Measurements from ENCODE around the gene VPS9D1. TPM values are rescaled to one million over a fixed set of nuclear protein-coding genes. Genes with fewer than 3 reads are reported as not detected.

The VPS9D1 gene
- total RNA-seq, 3 donors from 2014 or later = 2.2 to 4.8 (median 2.9) TPM

DNA sequence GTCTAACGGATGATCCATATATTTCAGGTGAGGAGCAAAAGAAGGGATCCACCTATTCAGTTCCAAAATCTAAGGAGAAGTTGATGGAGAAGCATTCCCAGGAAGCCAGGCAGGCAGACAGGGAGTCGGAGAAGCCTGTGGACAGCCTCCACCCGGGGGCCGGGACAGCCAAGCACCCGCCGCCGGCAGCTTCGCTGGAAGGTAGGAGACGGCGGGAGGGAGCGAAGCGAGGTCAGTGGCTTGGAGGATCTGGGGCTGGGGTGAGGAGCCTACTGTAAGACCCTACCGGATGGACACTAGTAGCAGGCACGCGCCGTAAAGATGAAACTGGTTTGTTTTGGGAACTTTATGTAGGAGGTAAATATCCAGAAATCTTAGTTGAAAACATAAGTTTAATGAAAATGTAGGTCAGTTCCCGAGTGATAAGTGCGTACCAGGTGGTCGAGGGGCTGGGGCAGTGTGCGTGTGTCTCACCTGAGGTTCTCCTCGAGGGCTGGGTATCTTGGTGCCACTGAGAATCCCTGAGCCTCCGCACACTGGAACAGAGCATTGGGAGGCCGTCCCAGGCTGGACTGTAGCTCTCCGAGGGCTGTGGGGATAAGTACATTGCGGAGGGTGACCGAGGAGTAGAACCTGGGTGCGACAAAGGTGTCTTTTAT lies 62.3 kb downstream of the VPS9D1 start:
- ATAC-seq (no peak), DNase-seq (no peak)
- H3K27me3 Mint-ChIP-seq (ENCODE audit: low read depth) = no peaks in the 10 kb centered on the region
- H3K9me3 Mint-ChIP-seq = no peaks in the 10 kb centered on the region
- peak overlapping the region; percentile 92 for H3K4me3 Mint-ChIP-seq
- peaks cover 27% of the 10 kb centered on the region for H3K4me1 Mint-ChIP-seq (ENCODE audit: low read depth)
- H3K36me3 Mint-ChIP-seq (ENCODE audit: insufficient read depth) = peaks cover 8% of the 10 kb centered on the region

DNA sequence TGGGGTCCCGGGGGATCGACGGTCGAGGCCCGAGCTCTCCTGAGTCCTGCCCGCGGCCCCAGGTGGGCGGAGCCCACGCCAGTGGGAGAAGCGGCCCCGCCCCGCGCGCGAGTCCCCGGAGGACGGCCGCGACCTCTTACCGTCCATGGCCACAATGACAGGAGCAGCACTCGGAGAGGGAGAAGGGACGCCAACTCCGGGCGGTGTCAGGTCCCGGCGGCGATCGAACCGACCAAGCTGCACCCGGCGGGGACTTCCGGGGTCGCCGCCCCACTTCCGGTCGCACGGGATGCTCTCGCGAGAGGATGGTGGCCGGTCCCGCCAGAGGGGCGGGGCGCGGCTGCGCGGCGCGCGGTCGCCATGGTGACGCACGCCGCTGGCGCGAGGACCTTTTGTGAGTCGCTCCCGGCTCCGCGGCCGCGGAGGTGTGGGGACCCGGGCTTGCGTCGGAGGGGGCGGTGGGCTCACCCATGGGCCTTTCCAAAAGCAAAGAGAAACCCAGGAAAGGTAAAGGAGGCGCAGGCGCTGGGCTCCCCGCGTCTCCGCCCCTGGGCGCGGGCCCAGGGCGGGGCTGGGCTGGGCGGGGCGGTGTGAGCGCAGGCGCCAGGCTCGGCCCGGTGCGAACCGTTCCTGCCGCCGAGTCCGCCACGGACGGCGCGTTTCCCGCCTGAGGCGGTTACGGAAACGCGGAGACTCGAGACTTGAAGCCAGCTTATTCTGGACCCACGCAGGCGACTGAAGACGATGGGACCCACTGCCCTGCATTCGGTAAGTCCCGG lies 63.1 kb downstream of the VPS9D1 start, which contains the start of the genes CHMP1A and SPATA33:
Gene CHMP1A (minus strand): TSS at position 267 of the 779 bp plus-strand sequence. CDS start 120 bp downstream, at position 147.
Gene SPATA33 (plus strand): TSS at position 395 of the 779 bp plus-strand sequence. CDS start 76 bp downstream, at position 471.
- Mint-ChIP-seq H3K27me3 (ENCODE audit: low read depth) (no peaks in the 10 kb centered on the region), H3K4me1 (ENCODE audit: low read depth) (peaks cover 27% of the 10 kb centered on the region), H3K36me3 (ENCODE audit: insufficient read depth) (peaks cover 8% of the 10 kb centered on the region), H3K4me3 (peak within 1 kb of the TSS; percentile 92), H3K9me3 (no peaks in the 10 kb centered on the region)
- peak; percentile 92 for DNase-seq
- peak; percentile 95 to 96 for ATAC-seq

Other genes starting within 250 kb of the VPS9D1 start
- gene ANKRD11, start 230.3 kb downstream of the VPS9D1 start, total RNA-seq = 100 to 1,000 TPM; 153 to 181 (median 162) TPM
- 10 to 100 TPM; 76.1 to 88.4 (median 78.5) TPM for gene SPG7, start 212.5 kb downstream of the VPS9D1 start, total RNA-seq
- gene RPL13, start 160.2 kb downstream of the VPS9D1 start, total RNA-seq = 1,000 to 10,000 TPM; 3,320 to 3,425 (median 3,389) TPM
- gene CPNE7, start 145.1 kb downstream of the VPS9D1 start, total RNA-seq = 10 to 100 TPM; 18.0 to 19.5 (median 19.1) TPM
- gene DPEP1, start 107.3 kb downstream of the VPS9D1 start, total RNA-seq = not detected
- 100 to 1,000 TPM; 108 to 111 (median 108) TPM for gene CHMP1A, start 63.2 kb downstream of the VPS9D1 start, total RNA-seq
- gene SPATA33, start 63.1 kb downstream of the VPS9D1 start, total RNA-seq = 10 to 100 TPM in 1 of 3 donors, 1 to 10 TPM in 2; 7.5 to 11.8 (median 8.0) TPM
- gene CDK10, start 34.2 kb downstream of the VPS9D1 start, total RNA-seq = 10 to 100 TPM; 76.3 to 82.5 (median 81.9) TPM
- 10 to 100 TPM; 13.6 to 16.4 (median 14.3) TPM for gene SPATA2L, start 19.2 kb downstream of the VPS9D1 start, total RNA-seq
- 10 to 100 TPM; 33.1 to 40.7 (median 35.5) TPM for gene ZNF276, start 639 bp upstream of the VPS9D1 start, total RNA-seq
- gene FANCA, start 95.7 kb upstream of the VPS9D1 start, total RNA-seq = 100 to 1,000 TPM in 1 of 3 donors, 10 to 100 TPM in 2; 76.3 to 100 (median 89.4) TPM
- gene SPIRE2, start 107.6 kb upstream of the VPS9D1 start, total RNA-seq = under 1 TPM; 0.21 to 0.49 (median 0.23) TPM
- 100 to 1,000 TPM; 144 to 182 (median 164) TPM for gene TCF25, start 152.7 kb upstream of the VPS9D1 start, total RNA-seq
- 1 to 10 TPM; 2.5 to 3.0 (median 2.6) TPM for gene MC1R, start 198.0 kb upstream of the VPS9D1 start, total RNA-seq
- gene TUBB3, start 202.4 kb upstream of the VPS9D1 start, total RNA-seq = under 1 TPM; 0.65 to 0.68 (median 0.66) TPM
- 10 to 100 TPM; 50.1 to 53.5 (median 50.3) TPM for gene DEF8, start 227.9 kb upstream of the VPS9D1 start, total RNA-seq

Data from activated T-cell treated with anti-CD3 and anti-CD28 coated beads, Interleukin-2, amount 50 U/mL, for 4 hours (primary cell).